Spleen (tissue), 11 donors: ENCODE measurements around the gene PLCD1. TPM values are rescaled to one million over a fixed set of nuclear protein-coding genes. Genes with fewer than 3 reads are reported as not detected.

ENCODE experiments used
- DNase-seq: peaks from one replicate; pipeline ENCODE4 v3.0.0-alpha.2; 2020
- H3K27ac ChIP-seq, 8 donors: fragments of 200-600 bp; sonication (generic) in 7 of 8; 1 replicate in 4 of 8; 2 replicates in 4 of 8; pipeline versions ENCODE4 v1.5.0 to v1.8.0; 2016 to 2021; ENCODE audit warnings: inconsistent platforms in 4 of 8, mild to moderate bottlenecking in 4 of 8, moderate library complexity in 1 of 8
- H3K27me3 ChIP-seq, 7 donors: fragments of 200-600 bp; sonication (generic) in 6 of 7; replicated peaks in 1 of 7; 1 replicate in 4 of 7; 2 replicates in 3 of 7; pipeline versions ENCODE4 v1.5.0 to v1.8.0; 2016 to 2021; ENCODE audit warnings: inconsistent platforms in 3 of 7, mild to moderate bottlenecking in 1 of 7
- H3K36me3 ChIP-seq, 6 donors: fragments of 200-600 bp; sonication (generic) in 5 of 6; 1 replicate in 4 of 6; 2 replicates in 2 of 6; pipeline versions ENCODE4 v1.5.0 to v1.8.0; 2016 to 2021; ENCODE audit warnings: inconsistent platforms in 2 of 6
- H3K4me1 ChIP-seq, 6 donors: fragments of 200-600 bp; sonication (generic) in 5 of 6; 1 replicate in 3 of 6; 2 replicates in 3 of 6; pipeline versions ENCODE4 v1.5.0 to v1.8.0; 2016 to 2021; ENCODE audit warnings: inconsistent platforms in 3 of 6
- H3K4me3 ChIP-seq, 8 donors: fragments of 200-600 bp; sonication (generic) in 7 of 8; 1 replicate in 4 of 8; 2 replicates in 4 of 8; pipeline versions ENCODE4 v1.5.0 to v1.8.0; 2016 to 2021; ENCODE audit warnings: inconsistent platforms in 4 of 8, mild to moderate bottlenecking in 4 of 8, moderate library complexity in 2 of 8
- H3K9me3 ChIP-seq, 8 donors: fragments of 200-600 bp; sonication (generic) in 7 of 8; 1 replicate in 4 of 8; 2 replicates in 4 of 8; pipeline versions ENCODE4 v1.5.0 to v1.8.0; 2016 to 2021; ENCODE audit warnings: inconsistent platforms in 4 of 8
- POLR2A ChIP-seq, 3 donors: fragments of 450-650 bp; IDR thresholded peaks; one replicate each; pipeline ENCODE4 v1.5.1; 2017; ENCODE audit warnings: antibody characterized with exemption in 3 of 3, mild to moderate bottlenecking in 1 of 3
- POLR2AphosphoS5 ChIP-seq, 3 donors: sonication (generic); formaldehyde crosslinking; IDR thresholded peaks; one replicate each; pipeline ENCODE4 v1.5.1; 2017; ENCODE audit warnings: antibody characterized with exemption in 3 of 3
- WGBS, 5 donors: extraction: QIAGEN DNeasy Blood & Tissue Kit in 3 of 5; methylation state at CpG; one replicate each; pipeline versions ENCODE4 v1.1.5 to v1.1.7; 2013 to 2018; 5-methylcytosine and 5-hydroxymethylcytosine counted together
- intact Hi-C: fragments of 100-400 bp; cut with DNase I; formaldehyde crosslinking; loops from one replicate; pipeline ENCODE4 v1.15.0; 2023; ENCODE audit warnings: low total_unique reads
- polyA plus RNA-seq, 3 donors: library from polyadenylated mRNA; stranded (reverse); fragments of 200-250 nt; gene quantifications; one replicate each; pipeline ENCODE4 v1.2.1, GENCODE V29; 2013
- total RNA-seq, 7 donors: library from RNA; depleted of rRNA in 3 of 7; stranded (reverse); fragments of >200 nt in 3 of 7; fragmentation: NEBNext Ultra II Directional in 4 of 7; extraction: Animal tissue kit (Norgen Biotek cat#: 25700) in 4 of 7; gene quantifications; one replicate each; pipeline versions ENCODE4 v1.1.0 to v1.2.1, GENCODE V29; 2016 to 2021
- TF ChIP-seq, protein P1 (sequence below), 11 experiments: fragments of 200-600 bp in 7 of 11; fragments of 450-650 bp in 4 of 11; sonication (generic) in 4 of 11; IDR thresholded peaks in 8 of 11; conservative IDR thresholded peaks in 3 of 11; 1 replicate in 7 of 11; 2 replicates in 4 of 11; pipeline versions ENCODE4 v1.4.0 to v1.8.0; 2016 to 2021; ENCODE audit warnings: antibody characterized with exemption in 11 of 11, inconsistent platforms in 4 of 11, mild to moderate bottlenecking in 1 of 11
- donor health status: healthy with polysubstance abuse.
- donor health status: DM: no; HTN: no; CAD: no; lungs with moderate emphysema.
- donor health status: DM: no; HTN: no; CAD: no.
- donor health status: Bipolar disorder and iron deficiency.
- donor health status: healthy.
- donor health status: DM: no; HTN: no; CAD: no.
- donor health status: DM: yes; HTN: yes; CAD: no.

Gene PLCD1
- total and polyA plus RNA-seq, 10 donors: 11.8 to 24.0 (median 18.8) TPM

DNA sequence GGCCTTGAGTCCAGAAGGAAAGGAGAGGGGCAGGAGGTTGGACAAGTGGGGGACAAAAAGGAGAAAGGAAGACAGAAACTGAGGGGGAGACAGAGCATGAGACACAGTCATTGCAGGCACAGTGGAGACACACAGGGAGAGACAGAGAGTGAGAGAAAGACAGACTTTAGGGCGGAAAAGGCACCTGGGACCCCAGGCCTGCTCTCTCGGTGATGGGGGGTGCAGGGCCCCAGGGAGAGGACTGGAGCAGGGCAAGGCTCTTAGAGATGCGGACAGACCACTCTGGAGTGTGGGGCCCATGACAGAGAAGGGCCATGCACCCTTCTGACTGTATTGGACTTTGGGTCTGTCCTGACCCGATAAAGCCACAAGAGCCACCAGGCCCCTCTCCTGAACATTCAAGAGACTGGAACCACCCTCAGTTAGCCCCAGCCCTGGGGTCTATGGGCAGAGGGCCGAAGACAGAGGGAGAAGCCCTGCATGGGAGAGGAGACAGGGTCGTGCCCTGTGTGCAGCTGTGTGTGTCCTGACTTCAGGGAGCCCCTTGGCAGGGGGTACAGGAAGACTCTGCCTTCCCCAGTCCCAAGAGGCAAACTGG, 12.5 kb downstream of the PLCD1 start:
- WGBS, 5 donors: 57 to 95% (median 80%) methylated on average over 4 to 6 of the region's 6 CpGs
- H3K27me3 ChIP-seq: no peaks in the 10 kb centered on the region
- no peak overlapping the region for H3K27ac ChIP-seq
- no peak overlapping the region for H3K4me3 ChIP-seq
- no peak for DNase-seq
- peaks cover 0 to 27% (median 1%) of the 10 kb centered on the region in 6 donors for H3K4me1 ChIP-seq
- peaks cover 0 to 70% (median 40%) of the 10 kb centered on the region in 6 donors for H3K36me3 ChIP-seq
- TF ChIP-seq POLR2AphosphoS5 (IDR thresholded peaks at IDR 0.05): no peak
- TF ChIP-seq POLR2A (IDR thresholded peaks at IDR 0.05): no peak
- TF ChIP-seq, protein P1, sequence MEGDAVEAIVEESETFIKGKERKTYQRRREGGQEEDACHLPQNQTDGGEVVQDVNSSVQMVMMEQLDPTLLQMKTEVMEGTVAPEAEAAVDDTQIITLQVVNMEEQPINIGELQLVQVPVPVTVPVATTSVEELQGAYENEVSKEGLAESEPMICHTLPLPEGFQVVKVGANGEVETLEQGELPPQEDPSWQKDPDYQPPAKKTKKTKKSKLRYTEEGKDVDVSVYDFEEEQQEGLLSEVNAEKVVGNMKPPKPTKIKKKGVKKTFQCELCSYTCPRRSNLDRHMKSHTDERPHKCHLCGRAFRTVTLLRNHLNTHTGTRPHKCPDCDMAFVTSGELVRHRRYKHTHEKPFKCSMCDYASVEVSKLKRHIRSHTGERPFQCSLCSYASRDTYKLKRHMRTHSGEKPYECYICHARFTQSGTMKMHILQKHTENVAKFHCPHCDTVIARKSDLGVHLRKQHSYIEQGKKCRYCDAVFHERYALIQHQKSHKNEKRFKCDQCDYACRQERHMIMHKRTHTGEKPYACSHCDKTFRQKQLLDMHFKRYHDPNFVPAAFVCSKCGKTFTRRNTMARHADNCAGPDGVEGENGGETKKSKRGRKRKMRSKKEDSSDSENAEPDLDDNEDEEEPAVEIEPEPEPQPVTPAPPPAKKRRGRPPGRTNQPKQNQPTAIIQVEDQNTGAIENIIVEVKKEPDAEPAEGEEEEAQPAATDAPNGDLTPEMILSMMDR (IDR thresholded peaks at IDR 0.05 in 8 of 11, conservative IDR thresholded peaks at IDR 0.05 in 3 of 11): no peak
- intact Hi-C loops: no loop called here
- H3K9me3 ChIP-seq: peaks cover 0 to 13% (median 11%) of the 10 kb centered on the region in 8 donors

DNA sequence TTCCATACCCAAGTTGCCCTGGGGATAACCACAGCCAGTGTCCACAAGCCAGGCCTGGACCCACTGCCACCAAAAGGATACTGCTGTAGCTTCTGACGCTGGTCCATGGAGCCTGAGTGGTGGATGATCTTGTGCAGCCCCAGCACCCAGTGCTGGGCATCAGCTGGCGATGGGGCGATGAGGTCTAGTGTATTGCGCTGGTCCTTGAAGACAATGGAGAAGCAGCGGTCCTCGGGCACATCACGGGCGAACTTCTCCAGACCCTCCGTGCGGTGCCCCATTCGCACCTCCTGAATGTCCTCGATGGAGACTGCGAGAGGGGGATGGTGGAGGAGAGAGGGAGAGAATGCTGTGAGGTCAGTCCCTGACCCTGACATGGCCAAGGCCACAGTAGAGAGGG, 13.0 kb downstream of the PLCD1 start:
- DNase-seq: no peak
- TF ChIP-seq, protein P1 (IDR thresholded peaks at IDR 0.05 in 8 of 11, conservative IDR thresholded peaks at IDR 0.05 in 3 of 11): no peak
- TF ChIP-seq POLR2A (IDR thresholded peaks at IDR 0.05) (no peak), POLR2AphosphoS5 (IDR thresholded peaks at IDR 0.05) (no peak)

DNA sequence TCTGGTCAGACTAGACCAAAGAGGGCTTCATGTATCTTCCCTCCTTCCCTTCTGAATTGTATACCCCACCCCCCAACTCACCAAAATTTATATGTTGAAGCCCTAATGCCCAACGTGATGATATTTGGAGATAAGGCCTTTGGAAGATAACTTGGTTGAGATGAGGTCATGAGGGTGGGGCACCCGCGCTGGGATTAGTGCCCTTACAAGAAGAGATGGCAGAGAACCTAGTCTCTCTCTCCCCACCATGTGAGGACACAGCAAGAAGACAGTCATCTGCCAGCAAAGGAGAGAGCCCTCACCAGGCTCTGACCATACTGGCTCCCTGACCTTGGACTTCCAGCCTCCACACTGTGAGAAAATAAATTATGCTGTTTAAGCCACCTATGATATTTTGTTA, 13.5 kb downstream of the PLCD1 start:
- DNase-seq: no peak

More for the DNA sequence above, 13.0 kb downstream of the PLCD1 start:
- Histone ChIP-seq H3K36me3 (peaks cover 0 to 71% (median 40%) of the 10 kb centered on the region in 6 donors), H3K4me3 (no peak overlapping the region), H3K27ac (no peak overlapping the region), H3K27me3 (no peaks in the 10 kb centered on the region), H3K9me3 (peaks cover 0 to 13% (median 11%) of the 10 kb centered on the region in 8 donors), H3K4me1 (peaks cover 0 to 27% (median 0%) of the 10 kb centered on the region in 6 donors)
- intact Hi-C loops: no loop called here
- WGBS, 5 donors: 97 to 98% (median 98%) methylated on average over 13 of the region's 13 CpGs

DNA sequence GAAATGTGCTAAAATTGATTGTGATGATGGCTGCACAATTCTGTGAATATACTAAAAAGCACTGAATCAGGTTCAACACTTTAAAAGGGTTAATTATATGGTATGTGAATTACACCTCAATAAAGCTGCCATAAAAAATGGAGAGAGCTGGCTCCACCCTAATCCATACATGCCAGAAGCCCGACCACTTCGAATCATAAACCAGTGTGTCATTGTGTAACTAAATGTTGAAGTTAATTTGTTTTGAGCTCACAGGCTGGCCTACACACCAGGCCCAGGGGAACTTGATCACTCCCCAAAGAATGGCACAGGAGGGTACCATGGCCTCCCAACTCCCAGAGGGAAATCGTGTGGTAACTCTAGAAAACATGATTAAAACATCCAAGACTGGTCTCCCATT, 14.0 kb downstream of the PLCD1 start:
- Histone ChIP-seq H3K9me3 (peaks cover 0 to 13% (median 11%) of the 10 kb centered on the region in 8 donors), H3K27me3 (no peaks in the 10 kb centered on the region), H3K4me3 (no peak overlapping the region), H3K27ac (no peak overlapping the region), H3K4me1 (peaks cover 0 to 20% (median 0%) of the 10 kb centered on the region in 6 donors), H3K36me3 (peaks cover 0 to 80% (median 40%) of the 10 kb centered on the region in 6 donors)
- DNase-seq: no peak
- intact Hi-C loops: no loop called here
- 72 to 97% (median 90%) methylated on average over 3 of the region's 3 CpGs for WGBS, 5 donors
- TF ChIP-seq POLR2AphosphoS5 (IDR thresholded peaks at IDR 0.05) (no peak), POLR2A (IDR thresholded peaks at IDR 0.05) (no peak)
- TF ChIP-seq, protein P1 (IDR thresholded peaks at IDR 0.05 in 8 of 11, conservative IDR thresholded peaks at IDR 0.05 in 3 of 11): no peak

More for the DNA sequence above, 13.5 kb downstream of the PLCD1 start:
- H3K27me3 ChIP-seq: no peaks in the 10 kb centered on the region
- H3K36me3 ChIP-seq: peaks cover 0 to 75% (median 40%) of the 10 kb centered on the region in 6 donors
- intact Hi-C loops: no loop called here
- no peak overlapping the region for H3K27ac ChIP-seq
- TF ChIP-seq, protein P1 (IDR thresholded peaks at IDR 0.05 in 8 of 11, conservative IDR thresholded peaks at IDR 0.05 in 3 of 11): no peak
- TF ChIP-seq POLR2A (IDR thresholded peaks at IDR 0.05) (no peak), POLR2AphosphoS5 (IDR thresholded peaks at IDR 0.05) (no peak)
- peaks cover 0 to 25% (median 0%) of the 10 kb centered on the region in 6 donors for H3K4me1 ChIP-seq
- no peak overlapping the region for H3K4me3 ChIP-seq
- H3K9me3 ChIP-seq: peaks cover 0 to 13% (median 11%) of the 10 kb centered on the region in 8 donors
- WGBS, 5 donors: 83 to 96% (median 91%) methylated on average over 3 of the region's 3 CpGs
